Activated T-cell treated with anti-CD3 and anti-CD28 coated beads for 24 hours (primary cell): ENCODE data around the gene ERF.

Experiments
- DNase-seq: peaks from one replicate; pipeline ENCODE4 v3.0.0-alpha.2; 2020; ENCODE audit warnings: low read depth

ERF gene

GRCh38 chr19:42214810-42215485 lies 40.0 kb downstream of the ERF start:
- DNase-seq: no peak

- DNase-seq: no peak
Observed at GRCh38 chr19:42212886-42213285, 42.0 kb downstream of the ERF start.

DNA sequence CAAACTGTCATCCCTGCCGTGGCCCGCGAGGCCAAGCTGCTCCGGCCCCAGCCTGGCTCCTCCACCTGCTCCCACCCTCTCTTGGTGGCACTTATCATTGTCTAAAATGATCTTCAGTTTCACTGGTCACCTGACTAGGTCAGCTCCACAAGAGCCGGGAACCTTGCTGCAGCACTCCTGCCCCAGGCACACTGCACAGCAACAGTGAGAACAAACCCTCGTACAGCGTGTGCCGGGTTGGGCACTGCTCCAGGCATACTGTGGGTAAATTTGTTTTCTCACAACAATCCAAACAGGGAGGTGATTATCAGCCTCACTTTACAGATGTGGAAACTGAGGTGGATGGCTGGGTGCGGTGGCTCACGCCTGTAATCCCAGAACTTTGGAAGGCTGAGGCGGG lies 46.3 kb downstream of the ERF start:
- DNase-seq: no peak

DNA sequence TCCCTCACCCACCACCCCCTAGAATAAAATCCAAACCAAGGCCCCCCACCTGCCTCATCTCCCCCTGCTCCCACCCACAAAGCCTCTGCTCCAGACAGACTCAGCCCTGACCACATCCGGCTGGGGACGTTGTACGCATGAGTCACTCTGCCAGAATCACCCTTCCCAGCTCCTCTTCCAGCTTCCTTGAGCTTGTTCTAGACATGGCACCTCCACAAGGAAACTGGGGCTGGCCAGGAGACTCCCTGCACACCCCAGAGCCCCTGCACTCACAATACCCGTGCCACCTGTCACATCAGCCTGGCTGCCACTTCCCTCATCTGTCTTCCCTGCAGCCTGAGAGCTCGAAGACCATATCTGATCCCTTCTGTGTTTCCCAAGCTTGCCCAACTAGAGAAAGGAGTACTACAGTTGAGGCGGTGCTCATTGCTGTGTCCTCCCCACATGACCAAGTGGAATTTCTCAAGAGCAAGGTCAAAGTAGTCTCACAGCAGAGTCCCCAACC lies 47.1 kb downstream of the ERF start:
- DNase-seq: no peak

- DNase-seq: no peak
Observed at GRCh38 chr19:42206871-42207755, 47.8 kb downstream of the ERF start.

- DNase-seq: no peak
Observed at GRCh38 chr19:42204664-42205063, 50.3 kb downstream of the ERF start.

DNA sequence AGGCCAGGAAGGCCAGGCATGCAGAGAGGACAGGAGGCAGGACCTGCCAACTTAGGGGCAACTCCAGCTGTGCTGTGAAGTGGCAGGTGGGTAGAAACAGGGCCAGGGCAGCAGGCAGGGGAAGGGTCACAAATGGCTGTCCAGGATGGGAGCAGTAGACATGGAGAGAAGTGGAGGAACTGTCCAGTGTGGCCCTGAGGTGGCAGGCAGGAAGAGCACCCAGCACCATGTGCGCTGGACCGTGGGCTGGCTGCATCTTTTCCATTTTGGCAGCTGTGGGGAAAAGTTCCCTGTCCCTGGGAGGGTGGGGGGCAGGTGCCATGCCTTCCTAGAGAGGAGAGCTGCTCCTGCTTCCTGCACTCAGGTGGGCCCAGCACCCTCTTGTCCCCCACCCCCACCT lies 51.2 kb downstream of the ERF start:
- DNase-seq: no peak

DNA sequence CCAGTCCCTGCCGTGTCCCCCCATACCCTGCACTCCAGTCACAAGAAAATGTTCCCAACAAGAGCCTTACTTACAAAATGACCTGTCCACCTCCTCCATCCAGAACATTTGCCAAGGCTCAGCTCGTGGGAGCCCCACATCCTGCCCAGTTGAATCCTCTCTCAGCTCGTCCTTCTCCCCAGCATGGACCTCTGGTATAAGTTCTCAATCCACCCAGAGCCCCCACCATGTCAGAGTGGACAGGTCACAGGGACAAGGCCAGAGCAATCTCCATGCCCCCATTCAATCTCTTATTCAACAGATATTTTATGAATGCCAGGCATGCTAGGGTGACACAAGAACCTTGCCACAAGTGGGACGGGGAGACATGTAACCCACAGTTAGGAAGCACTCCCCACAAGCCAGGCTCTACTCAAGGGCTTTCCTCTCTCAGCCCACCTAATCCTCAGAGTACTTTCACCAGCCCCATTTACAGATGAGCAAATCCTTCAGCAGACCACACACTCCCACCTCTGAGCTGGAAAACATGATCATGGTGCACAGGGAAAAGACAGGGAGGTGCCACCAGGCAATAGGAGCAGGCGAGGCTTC lies 52.5 kb downstream of the ERF start:
- no peak for DNase-seq

- no peak for DNase-seq
Observed at GRCh38 chr19:42201489-42202289, 53.2 kb downstream of the ERF start.

DNA sequence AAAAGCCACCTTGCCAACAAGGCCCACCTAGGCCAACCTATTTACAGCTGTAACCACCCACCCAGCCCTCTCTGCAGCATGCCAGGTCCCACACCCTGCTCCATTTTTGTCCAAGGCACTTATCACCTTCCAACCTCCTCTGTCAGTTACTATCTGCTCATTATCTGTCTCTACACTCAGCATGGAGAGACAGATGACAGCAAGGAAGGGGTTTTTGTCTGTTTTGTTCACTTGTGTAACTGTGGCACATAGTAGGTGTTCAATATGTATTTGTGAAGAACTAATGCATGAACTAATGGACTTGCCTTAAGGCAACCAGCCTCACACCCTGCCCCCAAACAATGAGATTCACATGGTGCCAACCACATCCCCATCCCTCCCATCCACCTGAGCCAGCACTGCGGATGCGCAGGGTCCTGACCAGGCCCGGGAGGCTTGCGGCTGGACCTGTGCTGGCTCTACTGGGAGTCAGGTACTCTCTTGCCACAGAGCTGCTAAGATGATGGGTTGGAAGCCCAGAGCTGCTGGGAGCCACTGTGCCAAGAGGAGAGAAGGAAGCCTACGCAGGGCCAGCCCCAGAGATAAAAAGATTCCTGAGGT lies 54.7 kb downstream of the ERF start:
- DNase-seq: no peak

- peak; percentile 37 for DNase-seq
Observed at GRCh38 chr19:42199440-42200115, 55.4 kb downstream of the ERF start.

- DNase-seq: peak; percentile 47
Observed at GRCh38 chr19:42198676-42199439, 56.1 kb downstream of the ERF start.
